ENCODE results near the gene AAGAB. TPM values are rescaled to one million over a fixed set of nuclear protein-coding genes. Genes with fewer than 3 reads are reported as not detected.

Gene AAGAB
- total RNA-seq, 1 experiment from 2014 or later = 40.1 TPM

DNA sequence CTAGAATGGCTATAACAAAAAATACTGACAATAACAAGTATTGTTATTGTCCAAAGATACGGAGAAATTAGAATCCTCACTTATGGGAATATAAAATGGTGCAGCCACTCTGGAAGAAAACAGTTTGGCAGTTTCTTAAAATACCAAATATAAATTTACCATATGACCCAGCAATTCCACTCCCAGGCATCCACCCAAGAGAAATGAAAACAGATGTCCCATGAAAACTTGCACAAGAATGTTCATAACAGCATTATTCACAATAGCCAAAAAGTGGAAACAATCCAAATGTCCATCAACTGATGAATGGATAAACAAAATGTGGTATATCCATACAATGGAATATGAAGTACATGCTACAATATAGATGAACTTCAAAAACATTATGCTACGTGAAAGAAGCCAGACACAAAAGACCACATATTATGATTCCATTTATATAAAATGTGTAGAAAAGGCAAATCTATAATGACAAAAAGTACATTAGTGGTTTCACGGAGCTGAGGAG is 9.4 kb downstream of the AAGAB start:
- H2BK5ac ChIP-seq (ENCODE audit: insufficient read length, low read length) = no peak overlapping the region
- H3K9me3 ChIP-seq (ENCODE audit: control insufficient read depth, low read depth, low read length) = no peaks in the 10 kb centered on the region
- no peak overlapping the region for H3K14ac ChIP-seq (ENCODE audit: insufficient read depth, low read length)
- no peak overlapping the region for H2BK15ac ChIP-seq (ENCODE audit: low read depth, low read length)
- no peaks in the 10 kb centered on the region for H3K27me3 Mint-ChIP-seq (ENCODE audit: low read depth)
- H3K79me1 ChIP-seq (ENCODE audit: insufficient read depth, low read depth, low read length, poor library complexity, severe bottlenecking) = peaks cover 2% of the 10 kb centered on the region
- TF ChIP-seq, protein P1, sequence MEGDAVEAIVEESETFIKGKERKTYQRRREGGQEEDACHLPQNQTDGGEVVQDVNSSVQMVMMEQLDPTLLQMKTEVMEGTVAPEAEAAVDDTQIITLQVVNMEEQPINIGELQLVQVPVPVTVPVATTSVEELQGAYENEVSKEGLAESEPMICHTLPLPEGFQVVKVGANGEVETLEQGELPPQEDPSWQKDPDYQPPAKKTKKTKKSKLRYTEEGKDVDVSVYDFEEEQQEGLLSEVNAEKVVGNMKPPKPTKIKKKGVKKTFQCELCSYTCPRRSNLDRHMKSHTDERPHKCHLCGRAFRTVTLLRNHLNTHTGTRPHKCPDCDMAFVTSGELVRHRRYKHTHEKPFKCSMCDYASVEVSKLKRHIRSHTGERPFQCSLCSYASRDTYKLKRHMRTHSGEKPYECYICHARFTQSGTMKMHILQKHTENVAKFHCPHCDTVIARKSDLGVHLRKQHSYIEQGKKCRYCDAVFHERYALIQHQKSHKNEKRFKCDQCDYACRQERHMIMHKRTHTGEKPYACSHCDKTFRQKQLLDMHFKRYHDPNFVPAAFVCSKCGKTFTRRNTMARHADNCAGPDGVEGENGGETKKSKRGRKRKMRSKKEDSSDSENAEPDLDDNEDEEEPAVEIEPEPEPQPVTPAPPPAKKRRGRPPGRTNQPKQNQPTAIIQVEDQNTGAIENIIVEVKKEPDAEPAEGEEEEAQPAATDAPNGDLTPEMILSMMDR (conservative IDR thresholded peaks at IDR 0.05) = no peak
- H4K5ac ChIP-seq (ENCODE audit: insufficient read length, low read depth, low read length) = no peak overlapping the region
- no peak overlapping the region for H3K23ac ChIP-seq (ENCODE audit: insufficient read length, low read depth, low read length)
- H3K27ac Mint-ChIP-seq = no peak overlapping the region
- no peak overlapping the region for H3K56ac ChIP-seq (ENCODE audit: insufficient read length, low read depth, low read length)
- peaks cover 2% of the 10 kb centered on the region; the same call in 1 of the 2 replicates for H3K79me2 ChIP-seq (ENCODE audit: insufficient read depth, low read length)
- no peak overlapping the region for H3K9ac ChIP-seq (ENCODE audit: extremely low read depth, insufficient read length, low read length)
- peaks cover 29 to 30% of the 10 kb centered on the region in 2 experiments for H3K4me1 Mint-ChIP-seq
- H3K9me3 Mint-ChIP-seq = peaks cover 0 to 5% of the 10 kb centered on the region in 2 experiments; a peak in 4 of 5 replicates
- no peak overlapping the region for H4K91ac ChIP-seq (ENCODE audit: insufficient read length, low read depth, low read length)
- no peak overlapping the region for H3K27ac ChIP-seq (ENCODE audit: insufficient read length, low read depth, low read length)
- H2AK5ac ChIP-seq (ENCODE audit: insufficient read length, low read length) = no peak overlapping the region
- H3K4me2 ChIP-seq (ENCODE audit: insufficient read depth, insufficient read length, low read length) = no peak overlapping the region
- no peaks in the 10 kb centered on the region for H3K27me3 ChIP-seq (ENCODE audit: insufficient read depth, low read length)
- no peak for DNase-seq
- H3K36me3 Mint-ChIP-seq (ENCODE audit: insufficient read depth in 1 of 3, low read depth in 3 of 3) = peaks cover 14 to 22% (median 15%) of the 10 kb centered on the region in 3 experiments
- H3K18ac ChIP-seq (ENCODE audit: insufficient read length, low read depth, low read length) = no peak overlapping the region
- no peak overlapping the region for H2AFZ ChIP-seq (ENCODE audit: low read length)
- H3K23me2 ChIP-seq (ENCODE audit: insufficient read length, low read depth, low read length, poor library complexity, severe bottlenecking) = no peaks in the 10 kb centered on the region
- no peak overlapping the region for H3K4ac ChIP-seq (ENCODE audit: low read depth, low read length)
- H2BK12ac ChIP-seq (ENCODE audit: insufficient read length, low read depth, low read length) = no peak overlapping the region
- WGBS (ENCODE audit: extremely low coverage, insufficient read length, low lambda C conversion rate) = no CpG with 5 or more reads among the region's 3 CpGs
- no peak overlapping the region for H4K8ac ChIP-seq (replicated peaks; ENCODE audit: insufficient read length, low read depth, low read length)
- peaks cover 11% of the 10 kb centered on the region for H3K4me1 ChIP-seq (ENCODE audit: insufficient read depth, low read length)
- no peak overlapping the region for H2BK20ac ChIP-seq (ENCODE audit: low read depth, low read length, poor library complexity, severe bottlenecking)
- H2BK120ac ChIP-seq (ENCODE audit: low read depth, low read length, poor library complexity, severe bottlenecking) = no peak overlapping the region
- no peak overlapping the region for H3K4me3 Mint-ChIP-seq
- H4K20me1 ChIP-seq (ENCODE audit: control insufficient read depth, insufficient read depth, insufficient read length) = no peaks in the 10 kb centered on the region
- H3T11ph ChIP-seq (ENCODE audit: low read length) = no peak overlapping the region
